ENCODE results near the gene ADK. TPM values are rescaled to one million over a fixed set of nuclear protein-coding genes. Genes with fewer than 3 reads are reported as not detected.

ADK gene
- total and polyA plus RNA-seq, 2 experiments from 2014 or later: 39.9 to 53.0 TPM

DNA sequence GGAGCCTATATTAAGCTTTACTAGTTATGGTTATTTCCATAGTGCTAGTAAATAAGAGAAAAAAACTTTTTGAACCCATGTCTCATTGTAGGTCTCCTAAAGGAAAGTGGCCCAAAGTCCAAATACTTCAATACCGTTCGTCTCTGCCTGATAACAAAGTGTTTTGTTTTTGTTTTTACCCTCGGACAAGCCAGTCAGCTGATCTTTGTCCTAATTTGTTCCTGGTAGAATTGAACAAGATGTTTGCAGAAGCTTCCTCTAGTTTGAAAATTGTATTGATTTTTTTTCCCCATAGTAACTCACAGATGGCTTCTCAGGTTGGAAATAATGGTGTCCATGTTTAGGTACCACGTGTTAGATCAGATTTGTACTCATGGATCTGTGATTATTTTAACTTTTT lies 339.5 kb downstream of the ADK start:
- no peaks in the 10 kb centered on the region for H4K20me1 ChIP-seq (replicated peaks; ENCODE audit: insufficient read depth)
- H3K36me3 ChIP-seq (ENCODE audit: insufficient read depth): no peaks in the 10 kb centered on the region
- Mint-ChIP-seq H3K4me3 (no peak overlapping the region), H3K36me3 (ENCODE audit: low read depth) (no peaks in the 10 kb centered on the region; the same call in 2 of the 3 replicates), H3K9me3 (no peaks in the 10 kb centered on the region), H3K4me1 (no peaks in the 10 kb centered on the region), H3K27me3 (ENCODE audit: insufficient read depth, low read depth, poor library complexity) (no peaks in the 10 kb centered on the region), H3K27ac (no peak overlapping the region)
- no peaks in the 10 kb centered on the region for H3K27me3 ChIP-seq (ENCODE audit: insufficient read depth)
- H3K4me1 ChIP-seq (ENCODE audit: insufficient read depth): no peaks in the 10 kb centered on the region
- H3K27ac ChIP-seq (ENCODE audit: low read depth): no peak overlapping the region
- no peaks in the 10 kb centered on the region for H3K9me2 ChIP-seq (ENCODE audit: insufficient read depth)
- ATAC-seq (no peak), DNase-seq (ENCODE audit: low spot score) (no peak)
- no peak overlapping the region for H2AFZ ChIP-seq
- TF ChIP-seq EZH2 (IDR thresholded peaks at IDR 0.05; ENCODE audit: low read depth, unreplicated experiment) (no peak), JUNB (IDR thresholded peaks at IDR 0.05; ENCODE audit: unreplicated experiment) (no peak), ZNF114 (CRISPR knock-in tag; IDR thresholded peaks at IDR 0.05) (no peak), POLR2AphosphoS5 (IDR thresholded peaks at IDR 0.05; ENCODE audit: low read depth) (no peak), ZNF462 (CRISPR knock-in tag; IDR thresholded peaks at IDR 0.05) (no peak), EZH2phosphoT487 (IDR thresholded peaks at IDR 0.05; ENCODE audit: unreplicated experiment) (no peak), CREB1 (CRISPR knock-in tag; IDR thresholded peaks at IDR 0.05; ENCODE audit: low read depth) (no peak), REST (IDR thresholded peaks at IDR 0.05; ENCODE audit: unreplicated experiment) (no peak), ZNF331 (CRISPR knock-in tag; IDR thresholded peaks at IDR 0.05; ENCODE audit: low read depth) (no peak), STAT1 (IDR thresholded peaks at IDR 0.05; ENCODE audit: unreplicated experiment) (no peak), CTCF (conservative IDR thresholded peaks at IDR 0.05; ENCODE audit: low read depth in 2 of 2) (no peak)
- TF ChIP-seq, protein P1, sequence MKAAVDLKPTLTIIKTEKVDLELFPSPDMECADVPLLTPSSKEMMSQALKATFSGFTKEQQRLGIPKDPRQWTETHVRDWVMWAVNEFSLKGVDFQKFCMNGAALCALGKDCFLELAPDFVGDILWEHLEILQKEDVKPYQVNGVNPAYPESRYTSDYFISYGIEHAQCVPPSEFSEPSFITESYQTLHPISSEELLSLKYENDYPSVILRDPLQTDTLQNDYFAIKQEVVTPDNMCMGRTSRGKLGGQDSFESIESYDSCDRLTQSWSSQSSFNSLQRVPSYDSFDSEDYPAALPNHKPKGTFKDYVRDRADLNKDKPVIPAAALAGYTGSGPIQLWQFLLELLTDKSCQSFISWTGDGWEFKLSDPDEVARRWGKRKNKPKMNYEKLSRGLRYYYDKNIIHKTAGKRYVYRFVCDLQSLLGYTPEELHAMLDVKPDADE (IDR thresholded peaks at IDR 0.05): no peak
- no peaks in the 10 kb centered on the region for H3F3A ChIP-seq (replicated peaks; ENCODE audit: low read depth)
- no peak overlapping the region for H3K4me3 ChIP-seq
- H3K4me2 ChIP-seq: no peak overlapping the region
- H3K79me2 ChIP-seq (replicated peaks; ENCODE audit: insufficient read depth): no peaks in the 10 kb centered on the region
